HG03175 (cell line): Measurements from ENCODE around the gene NCBP2.
A peak's percentile ranks its signal among the peaks of the same experiment; 100 is the strongest.

Experiments
- ATAC-seq: cut with Tn5 transposase; IDR thresholded peaks from one replicate; pipeline ENCODE4 v1.9.1; 2021; ENCODE audit warnings: mild to moderate bottlenecking, moderate library complexity; ENCODE audit not compliant: unreplicated experiment

NCBP2 gene

DNA sequence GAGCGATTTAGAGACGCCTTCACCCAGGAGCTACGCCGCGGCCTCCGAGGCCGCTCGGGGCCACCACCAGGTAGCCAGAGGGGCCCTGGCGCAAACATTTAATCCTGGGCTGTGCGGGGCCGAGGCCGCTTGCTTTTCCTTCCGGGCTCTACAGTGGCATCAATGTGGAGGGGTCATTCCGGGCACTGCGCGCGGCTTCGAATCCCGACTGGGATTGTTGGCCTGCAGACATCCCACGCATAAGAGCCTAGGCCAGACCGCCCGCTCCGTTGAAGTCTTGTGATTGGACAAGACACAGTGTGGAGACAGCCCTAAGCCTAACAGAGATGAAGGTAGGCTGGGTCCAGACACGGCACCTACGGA is 568 bp upstream of the NCBP2 start:
- peak; percentile 17 for ATAC-seq

DNA sequence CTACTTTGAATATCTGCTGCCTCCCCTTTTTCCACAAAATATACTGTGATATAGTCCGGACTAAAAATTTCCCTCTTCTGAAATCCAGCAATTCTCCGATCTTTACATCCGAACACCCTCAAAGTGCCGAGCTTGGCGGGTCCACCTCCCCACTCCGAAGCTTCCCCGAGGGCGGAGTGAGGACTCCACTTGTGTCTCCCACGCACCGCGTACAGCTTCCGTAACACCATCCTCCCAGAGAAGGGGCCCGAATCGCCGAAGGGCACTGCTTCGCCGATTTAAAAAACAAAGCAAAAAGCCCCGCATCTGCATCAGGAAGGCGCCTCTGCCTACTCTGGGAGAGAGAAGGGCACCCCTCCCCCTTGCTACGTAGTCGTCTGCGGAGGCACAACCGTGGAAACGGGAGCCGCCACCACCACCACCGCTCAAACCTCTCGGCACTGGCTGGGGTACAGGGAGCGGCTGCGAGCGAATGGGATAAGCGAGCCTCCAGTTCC is 551 bp downstream of the NCBP2 start:
- ATAC-seq: peak; percentile 25

- ATAC-seq: no peak
These were observed 3.8 kb downstream of the NCBP2 start for GRCh38 chr3:196938576-196938975.

DNA sequence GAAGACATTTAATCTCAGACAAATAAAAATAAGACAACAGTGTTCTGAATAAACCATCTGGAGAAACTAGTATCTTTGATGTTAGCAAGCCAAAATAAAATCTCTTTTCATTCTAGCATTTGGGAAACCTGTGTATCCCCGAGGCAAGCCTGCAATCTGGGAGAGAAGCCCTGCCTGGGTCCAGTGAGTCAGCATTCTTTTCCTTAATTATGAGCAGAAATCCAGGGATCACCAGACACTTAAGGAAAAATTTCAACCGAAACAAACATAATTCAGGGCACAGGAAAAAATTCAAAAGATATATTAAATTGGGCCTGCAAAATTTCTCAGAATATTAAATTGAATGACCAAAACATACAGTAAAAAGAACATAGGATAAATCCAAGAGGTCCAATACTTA is 4.2 kb downstream of the NCBP2 start:
- no peak for ATAC-seq

GRCh38 chr3:196936288-196936687 is 6.0 kb downstream of the NCBP2 start:
- ATAC-seq: no peak

- ATAC-seq: no peak
These were observed 9.7 kb downstream of the NCBP2 start for GRCh38 chr3:196932600-196932999.

GRCh38 chr3:196931828-196932587 is 10.3 kb downstream of the NCBP2 start:
- ATAC-seq: no peak

- no peak for ATAC-seq
These were observed 11.2 kb downstream of the NCBP2 start for GRCh38 chr3:196931157-196931556.

DNA sequence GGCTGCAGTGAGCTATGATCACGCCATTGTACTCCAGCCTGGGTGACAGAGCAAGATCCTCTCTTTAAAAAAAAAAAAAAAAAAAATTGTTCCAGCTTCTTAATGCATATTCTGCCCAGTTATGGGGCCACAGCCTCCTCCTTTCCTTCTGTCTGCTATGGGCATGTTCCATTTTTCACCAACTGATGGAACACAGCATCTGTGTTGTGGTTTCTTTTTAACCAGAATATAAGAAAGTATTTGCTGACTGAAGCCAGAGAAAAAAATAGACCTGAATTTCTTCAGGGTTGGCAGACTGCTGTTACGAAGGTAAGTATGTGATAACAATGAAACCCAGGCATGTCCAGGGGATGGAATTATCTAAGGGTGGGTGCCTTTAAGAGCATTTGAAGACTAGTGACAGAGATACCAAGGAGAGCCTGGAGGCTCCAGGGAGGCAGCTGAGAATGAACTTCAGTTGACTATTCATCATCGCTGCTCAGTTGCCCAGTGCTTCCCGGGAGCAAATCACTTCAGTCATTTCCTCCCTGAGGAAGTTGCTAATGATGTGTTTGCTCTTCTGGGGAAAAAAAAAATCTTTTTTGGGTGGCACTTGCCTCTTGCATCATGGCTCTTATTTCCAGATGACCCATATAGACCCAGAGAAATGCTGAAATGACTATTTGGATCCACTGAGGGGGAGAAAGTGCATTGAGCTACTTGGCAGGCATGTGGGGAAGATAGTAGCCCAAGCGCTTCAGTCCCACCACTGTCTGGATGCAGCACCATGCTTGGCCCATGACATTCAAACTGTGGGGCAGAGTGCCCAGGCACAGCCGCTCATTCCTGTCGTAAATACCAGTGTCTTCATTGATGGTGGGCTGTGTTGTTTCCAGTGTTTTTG is 14.5 kb downstream of the NCBP2 start:
- ATAC-seq: no peak

DNA sequence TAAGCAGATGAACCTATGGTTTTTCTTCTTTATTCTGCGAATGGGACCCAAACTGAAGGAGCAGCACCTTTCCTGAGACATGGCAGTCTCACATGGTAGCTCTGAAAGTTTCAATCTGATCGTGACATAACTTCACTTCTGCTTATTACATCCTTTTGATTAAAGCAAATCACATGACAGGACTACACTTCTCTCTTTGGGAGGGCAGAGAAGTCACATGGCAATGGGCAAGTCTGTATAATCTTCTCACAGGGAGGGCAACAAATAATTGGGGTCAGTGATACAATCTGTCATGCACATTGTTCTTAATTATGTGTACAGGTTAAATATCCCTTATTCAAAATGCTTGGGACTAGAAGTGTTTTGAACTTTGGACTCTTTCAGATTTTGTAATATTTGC is 21.6 kb downstream of the NCBP2 start:
- no peak for ATAC-seq

GRCh38 chr3:196918968-196919367 is 23.4 kb downstream of the NCBP2 start:
- no peak for ATAC-seq

- no peak for ATAC-seq
These were observed 25.3 kb downstream of the NCBP2 start for GRCh38 chr3:196916995-196917394.

- ATAC-seq: no peak
These were observed 26.1 kb downstream of the NCBP2 start for GRCh38 chr3:196916221-196916620.

DNA sequence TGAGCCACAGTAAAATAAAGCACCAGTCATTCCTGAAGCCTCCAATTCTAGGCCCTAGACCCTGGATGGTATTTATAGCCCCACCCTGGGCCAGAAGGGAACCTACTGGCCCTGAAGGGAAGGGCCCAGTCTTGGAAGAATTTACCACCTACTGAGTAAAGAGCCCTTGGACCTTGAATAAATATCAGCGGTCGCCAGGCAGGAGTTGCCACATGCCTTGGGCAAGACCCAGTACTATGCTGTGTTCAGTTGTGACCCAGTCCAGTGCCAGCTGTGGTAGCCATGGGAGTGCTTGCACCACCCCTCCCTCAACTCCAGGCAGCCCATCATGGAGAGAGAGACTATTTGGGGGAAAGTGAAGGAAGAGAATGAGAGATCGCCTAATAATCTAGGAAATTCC is 27.0 kb downstream of the NCBP2 start:
- ATAC-seq: no peak

- no peak for ATAC-seq
These were observed 27.5 kb downstream of the NCBP2 start for GRCh38 chr3:196914866-196915265.

- ATAC-seq: no peak
These were observed 38.6 kb downstream of the NCBP2 start for GRCh38 chr3:196903740-196904139.

GRCh38 chr3:196902296-196902695 is 40.0 kb downstream of the NCBP2 start:
- ATAC-seq: no peak

- ATAC-seq: no peak
These were observed 40.6 kb downstream of the NCBP2 start for GRCh38 chr3:196901768-196902167.

- no peak for ATAC-seq
These were observed 46.1 kb downstream of the NCBP2 start for GRCh38 chr3:196896229-196896628.

DNA sequence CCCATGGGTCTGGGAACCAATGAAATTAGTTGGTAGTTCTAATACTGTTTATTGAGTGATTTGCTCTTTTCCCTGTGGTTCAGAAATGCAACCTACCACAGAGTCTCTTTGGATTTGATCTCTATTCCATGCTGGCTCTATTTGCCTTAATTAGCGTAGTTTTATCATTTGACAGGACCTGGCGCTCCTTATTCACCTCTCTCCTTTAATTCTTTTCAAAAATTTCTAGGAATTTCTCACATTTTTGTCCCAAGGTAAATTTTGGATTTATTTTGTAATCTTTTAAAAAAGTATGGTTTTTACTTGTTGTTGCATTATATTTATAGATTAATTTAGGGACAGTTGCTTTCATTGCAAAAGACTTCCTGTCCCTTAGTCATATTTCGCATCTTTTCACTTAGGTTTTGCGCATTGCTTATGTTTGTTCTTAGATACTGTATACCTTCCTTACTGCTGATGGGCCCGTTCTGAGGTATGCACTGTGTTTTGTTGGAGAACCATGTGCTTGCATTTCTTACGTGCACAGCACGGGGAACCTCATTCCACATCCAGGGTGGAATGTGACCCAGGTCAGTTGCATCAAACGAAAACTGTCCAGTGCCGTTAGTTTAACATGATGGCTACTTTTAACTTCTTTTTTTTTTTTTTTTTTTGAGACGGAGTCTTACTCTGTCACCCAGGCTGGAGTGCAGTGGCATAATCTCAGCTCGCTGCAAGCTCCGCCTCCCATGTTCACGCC is 47.6 kb downstream of the NCBP2 start:
- no peak for ATAC-seq
